ENCODE data around the gene TRIM5. TPM values are rescaled to one million over a fixed set of nuclear protein-coding genes. Genes with fewer than 3 reads are reported as not detected.

The TRIM5 gene
- total and polyA plus RNA-seq, 10 of the 15 experiments (the other 5 are each of a cell fraction or from before 2014, with no cell fraction given), result 20.0 to 59.7 (median 31.8) TPM

- TF ChIP-seq FOXK2 (IDR thresholded peaks at IDR 0.05) (no peak), HDAC6 (IDR thresholded peaks at IDR 0.05; ENCODE audit: unreplicated experiment) (no peak), CREM (IDR thresholded peaks at IDR 0.05; ENCODE audit: low read depth) (no peak), NBN (IDR thresholded peaks at IDR 0.05) (peak; percentile 81), ASH2L (IDR thresholded peaks at IDR 0.05; ENCODE audit: borderline replicate concordance, low read depth) (no peak), ZNF687 (IDR thresholded peaks at IDR 0.05) (no peak), EZH2 (IDR thresholded peaks at IDR 0.05; ENCODE audit: borderline replicate concordance, control insufficient read depth, low read depth, low read length) (no peak), HSF1 (IDR thresholded peaks at IDR 0.05; ENCODE audit: low read depth, low read length) (no peak), ZZZ3 (IDR thresholded peaks at IDR 0.05; ENCODE audit: control insufficient read depth, insufficient read length, low read depth) (no peak), PBX3 (IDR thresholded peaks at IDR 0.05; ENCODE audit: insufficient replicate concordance, low read depth, low read length) (no peak), CTCF (IDR thresholded peaks at IDR 0.05 in 2 of 3, conservative IDR thresholded peaks at IDR 0.05 in 1 of 3; ENCODE audit: control insufficient read depth in 2 of 3, extremely low read depth in 1 of 3, insufficient read depth in 1 of 3, low read depth in 3 of 3, low read length in 3 of 3) (no peak), NKRF (conservative IDR thresholded peaks at IDR 0.05) (no peak), HDGF (IDR thresholded peaks at IDR 0.05) (no peak), BRCA1 (IDR thresholded peaks at IDR 0.05; ENCODE audit: low read depth, low read length) (no peak), SRF (IDR thresholded peaks at IDR 0.05; ENCODE audit: low read depth in 2 of 2, low read length in 2 of 2) (no peak), YY1 (IDR thresholded peaks at IDR 0.05; ENCODE audit: low read depth, low read length) (peak; percentile 91), SP1 (IDR thresholded peaks at IDR 0.05; ENCODE audit: low read depth, low read length) (peak; percentile 15), HDAC2 (IDR thresholded peaks at IDR 0.05) (no peak), EED (IDR thresholded peaks at IDR 0.05; ENCODE audit: low read depth) (no peak), BMI1 (IDR thresholded peaks at IDR 0.05; ENCODE audit: borderline replicate concordance) (no peak), CHD4 (IDR thresholded peaks at IDR 0.05) (no peak)
Observed at GRCh38 chr11:5631969-5632635, 52.8 kb downstream of the TRIM5 start (continued).
